Naive thymus-derived CD4-positive, alpha-beta T cell (primary cell): ENCODE data around the gene UBA3. TPM values are rescaled to one million over a fixed set of nuclear protein-coding genes. Genes with fewer than 3 reads are reported as not detected.

Experiments used
- ATAC-seq: fragments of 150-1000 bp; cut with Tn5 transposase; 2 replicates; pipeline ENCODE4 v1.10.0; 2021; ENCODE audit warnings: mild to moderate bottlenecking, moderate library complexity
- CTCF ChIA-PET: fragments of 350-600 bp; sonication (Branson Sonifier 250); formaldehyde crosslinking; loops from one replicate; lab custom pipeline; 2021; ENCODE audit warnings: antibody characterized with exemption; lab: Charles Lee
- POLR2A ChIA-PET: fragments of 350-600 bp; sonication (Branson Sonifier 250); formaldehyde crosslinking; loops from one replicate; lab custom pipeline; 2021; ENCODE audit warnings: antibody characterized with exemption, inconsistent platforms; lab: Charles Lee
- DNase-seq, 9 donors: peaks; one replicate each; pipeline versions ENCODE4 v3.0.0 to v3.0.0-alpha.2; 2020 to 2022; ENCODE audit warnings: mixed read lengths in 1 of 9
- H3K27ac ChIP-seq: one replicate; pipeline ENCODE4 v1.7.0; 2013; ENCODE audit warnings: mild to moderate bottlenecking, low read depth, low read length, moderate library complexity
- H3K27me3 ChIP-seq, 2 donors: one replicate each; pipeline ENCODE4 v1.7.0; 2013; ENCODE audit warnings: low read length in 2 of 2, mild to moderate bottlenecking in 2 of 2, moderate library complexity in 2 of 2; ENCODE audit not compliant: control insufficient read depth in 2 of 2, insufficient read depth in 2 of 2
- H3K36me3 ChIP-seq, 3 experiments: 1 replicate in 2 of 3; 2 replicates in 1 of 3; pipeline ENCODE4 v1.7.0; 2013; ENCODE audit warnings: low read length in 3 of 3, mild to moderate bottlenecking in 3 of 3, moderate library complexity in 1 of 3; ENCODE audit not compliant: insufficient read depth in 3 of 3, control insufficient read depth in 2 of 3
- H3K4me1 ChIP-seq, 2 donors: one replicate each; pipeline ENCODE4 v1.7.0; 2013; ENCODE audit warnings: low read length in 2 of 2, mild to moderate bottlenecking in 2 of 2, moderate library complexity in 1 of 2; ENCODE audit not compliant: control insufficient read depth in 2 of 2, insufficient read depth in 2 of 2
- H3K4me3 ChIP-seq: 2 replicates; pipeline ENCODE4 v1.7.0; 2013; ENCODE audit warnings: mild to moderate bottlenecking, low read length
- H3K9me3 ChIP-seq, 3 experiments: 1 replicate in 2 of 3; 2 replicates in 1 of 3; pipeline ENCODE4 v1.7.0; 2013; ENCODE audit warnings: low read length in 3 of 3; ENCODE audit not compliant: control insufficient read depth in 2 of 3
- H3K27ac Mint-ChIP-seq, 9 donors: one replicate each; pipeline ENCODE4 v1.8.0; 2020 to 2022; ENCODE audit warnings: mixed read lengths in 9 of 9, mild to moderate bottlenecking in 8 of 9, moderate library complexity in 5 of 9, inconsistent platforms in 2 of 9
- H3K27me3 Mint-ChIP-seq, 5 donors: one replicate each; pipeline ENCODE4 v1.8.0; 2021 to 2022; ENCODE audit warnings: mixed read lengths in 5 of 5, mild to moderate bottlenecking in 1 of 5
- H3K36me3 Mint-ChIP-seq, 5 donors: one replicate each; pipeline ENCODE4 v1.8.0; 2020 to 2022; ENCODE audit warnings: mixed read lengths in 5 of 5, mild to moderate bottlenecking in 3 of 5, inconsistent platforms in 1 of 5
- H3K4me1 Mint-ChIP-seq, 7 donors: one replicate each; pipeline ENCODE4 v1.8.0; 2020 to 2022; ENCODE audit warnings: mixed read lengths in 7 of 7, mild to moderate bottlenecking in 3 of 7, inconsistent platforms in 1 of 7
- H3K4me3 Mint-ChIP-seq, 10 donors: one replicate each; pipeline ENCODE4 v1.8.0; 2020 to 2022; ENCODE audit warnings: mild to moderate bottlenecking in 10 of 10, mixed read lengths in 10 of 10, moderate library complexity in 6 of 10, inconsistent platforms in 2 of 10
- H3K9me3 Mint-ChIP-seq, 11 donors: one replicate each; pipeline ENCODE4 v1.8.0; 2020 to 2022; ENCODE audit warnings: mixed read lengths in 11 of 11, mild to moderate bottlenecking in 4 of 11, inconsistent platforms in 1 of 11, moderate library complexity in 1 of 11
- intact Hi-C, 2 donors: fragments of 100-400 bp; cut with micrococcal nuclease; formaldehyde crosslinking; loops; one replicate each; pipeline ENCODE4 v1.15.1; 2023
- polyA plus RNA-seq, 2 donors: library from polyadenylated mRNA; unstranded; fragments of 300-500 nt; fragmentation: Illumina TruSeq; gene quantifications; one replicate each; pipeline ENCODE4 v1.2.3, GENCODE V29; 2021
- total RNA-seq, 6 experiments: library from RNA in 5 of 6; stranded (reverse) in 5 of 6; gene quantifications; 1 replicate in 5 of 6; 2 replicates in 1 of 6; pipeline ENCODE4 v1.2.3 and lab custom pipeline; 2021 to 2026

The UBA3 gene
- 100 to 1,000 TPM in 1 of 5 experiments, 10 to 100 TPM in 4; 51.1 to 120 (median 70.8) TPM for total RNA-seq
- 10 to 100 TPM; 36.6 to 44.8 TPM for polyA plus RNA-seq
- total RNA-seq (lab: John Stamatoyannopoulos, UW) = 44.2 reads per million, percentile 68 among the genes with 10 or more reads in this experiment

DNA sequence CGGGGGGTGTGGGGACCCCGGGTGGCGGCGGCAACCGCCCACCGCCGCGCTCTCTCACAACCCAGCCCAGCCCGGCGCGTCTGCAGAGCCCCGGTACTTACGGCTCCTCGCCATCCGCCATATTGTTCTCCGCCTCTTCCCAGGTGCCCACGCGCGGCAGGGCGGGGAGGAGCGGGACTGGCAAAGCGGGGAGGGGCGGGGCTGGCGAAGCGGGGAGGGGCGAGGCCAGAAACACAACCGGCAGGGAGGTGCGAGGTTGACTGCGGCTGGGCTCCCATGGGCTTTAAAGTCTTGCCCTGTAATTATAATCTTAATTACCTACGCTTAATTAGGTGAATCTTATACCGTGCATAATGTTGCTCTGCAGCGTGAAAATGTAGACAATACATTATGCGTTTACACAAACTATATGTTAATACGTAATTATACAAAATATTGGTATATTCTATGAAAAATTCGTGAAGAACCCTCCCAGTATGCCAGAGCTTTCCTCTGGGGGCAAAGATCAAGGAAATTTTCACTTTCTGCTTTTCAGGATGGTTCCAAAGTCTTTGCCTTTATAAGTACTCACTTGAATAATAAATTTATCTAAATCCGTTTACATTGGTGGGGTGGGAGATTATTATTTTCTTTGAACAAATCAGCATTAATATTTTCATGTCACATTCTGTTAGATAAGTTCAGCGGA, at the start of gene UBA3:
Gene UBA3 (minus strand): TSS at position 133 of the 688 bp plus-strand sequence. CDS start 12 bp downstream, at position 121.
- H3K36me3 ChIP-seq = peaks cover 0 to 5% (median 5%) of the 10 kb centered on the region in 3 experiments
- CTCF ChIA-PET = interaction anchor here (1.0 kb wide), 1 partner anchor 9 kb away, joined by 3 read pairs; no protein-coding TSS in a partner anchor
- POLR2A ChIA-PET = interaction anchor here (1.1 to 10.9 kb wide), 5 partner anchors 13 to 119 kb away, joined by 3 to 103 read pairs (median 5); partner anchors contain the start of genes EOGT and TMF1
- peak within 1 kb of the TSS; percentile 81 to 93 (median 91) for H3K4me3 Mint-ChIP-seq
- H3K9me3 ChIP-seq = no peaks in the 10 kb centered on the region
- intact Hi-C loops = loop anchor here (1.0 to 10.0 kb wide), 6 partner anchors 10 to 1984 kb away; partner anchors contain the start of genes TMF1 (in 2 of the 2) and SUCLG2 (in 1 of the 2)
- peaks cover 55 to 77% (median 73%) of the 10 kb centered on the region in 7 donors for H3K4me1 Mint-ChIP-seq
- peak within 1 kb of the TSS; percentile 89 to 99 (median 97) for H3K27ac Mint-ChIP-seq
- peaks cover 0 to 20% (median 0%) of the 10 kb centered on the region in 5 donors for H3K36me3 Mint-ChIP-seq
- DNase-seq = peak; percentile 76 to 91 (median 86)
- no peaks in the 10 kb centered on the region for H3K27me3 Mint-ChIP-seq
- peak within 1 kb of the TSS; percentile 76 for H3K27ac ChIP-seq
- H3K27me3 ChIP-seq = no peaks in the 10 kb centered on the region
- peaks cover 59 to 66% of the 10 kb centered on the region in 2 donors for H3K4me1 ChIP-seq
- peak; percentile 85 for ATAC-seq
- H3K4me3 ChIP-seq = peak within 1 kb of the TSS; percentile 65
- peaks cover 0 to 2% (median 0%) of the 10 kb centered on the region in 11 donors for H3K9me3 Mint-ChIP-seq

DNA sequence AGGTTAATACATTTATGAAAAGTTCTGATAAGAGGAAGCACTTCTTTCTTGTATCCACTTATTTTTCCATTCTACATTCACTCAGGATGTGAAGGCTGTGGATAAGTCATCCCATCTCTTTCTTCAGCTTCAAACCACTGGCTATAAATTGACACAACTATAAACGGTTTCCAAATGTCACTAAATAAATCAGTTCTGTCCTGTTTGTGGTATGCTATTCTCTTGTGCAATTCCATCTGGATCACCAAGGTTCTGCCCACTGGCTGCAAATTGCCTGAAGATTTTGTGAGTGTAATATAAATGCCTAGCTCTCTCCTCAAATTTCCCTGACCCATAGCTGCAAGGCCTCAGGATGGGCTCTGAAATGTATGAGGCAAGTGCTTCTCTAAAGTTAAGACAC, 49.4 kb upstream of the UBA3 start:
- DNase-seq (no peak), ATAC-seq (no peak)
- intact Hi-C loops = no loop called here
- Histone ChIP-seq H3K4me1 (no peaks in the 10 kb centered on the region), H3K27ac (no peak overlapping the region), H3K9me3 (no peaks in the 10 kb centered on the region), H3K4me3 (no peak overlapping the region), H3K27me3 (no peaks in the 10 kb centered on the region), H3K36me3 (no peaks in the 10 kb centered on the region)
- Mint-ChIP-seq H3K9me3 (peaks cover 0 to 4% (median 0%) of the 10 kb centered on the region in 11 donors), H3K4me3 (no peak overlapping the region), H3K27ac (no peak overlapping the region), H3K4me1 (no peaks in the 10 kb centered on the region), H3K27me3 (peaks cover 0 to 23% (median 3%) of the 10 kb centered on the region in 5 donors), H3K36me3 (peaks cover 0 to 4% (median 0%) of the 10 kb centered on the region in 5 donors)
- ChIA-PET POLR2A (no interaction called here), CTCF (interaction anchor here (0.7 kb wide), 1 partner anchor 15 kb away, joined by 3 read pairs; no protein-coding TSS in a partner anchor)

DNA sequence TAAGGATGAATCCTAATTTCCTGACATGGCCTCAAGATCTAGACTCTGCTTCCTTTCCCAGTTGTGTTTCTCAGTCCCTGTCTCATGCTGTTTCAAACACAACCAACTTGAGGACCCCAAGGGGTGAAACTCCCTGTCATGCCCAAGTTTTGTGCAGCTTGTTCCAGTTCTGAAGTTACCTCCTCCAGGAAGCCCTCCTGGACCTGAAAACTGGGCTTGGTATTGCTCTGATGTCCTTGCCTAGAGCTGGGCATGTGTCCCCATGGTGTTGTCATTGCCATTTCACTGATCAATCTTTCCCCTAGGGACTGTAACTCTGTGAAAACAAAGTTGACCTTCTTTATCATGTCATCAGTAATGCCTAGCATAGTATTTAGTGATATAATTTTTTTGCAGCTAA, 48.3 kb upstream of the UBA3 start:
- peaks cover 0 to 4% (median 0%) of the 10 kb centered on the region in 5 donors for H3K36me3 Mint-ChIP-seq
- POLR2A ChIA-PET = no interaction called here
- H3K4me1 Mint-ChIP-seq = no peaks in the 10 kb centered on the region
- ATAC-seq (no peak), DNase-seq (no peak)
- no peaks in the 10 kb centered on the region for H3K27me3 ChIP-seq
- H3K36me3 ChIP-seq = no peaks in the 10 kb centered on the region
- peaks cover 0 to 23% (median 3%) of the 10 kb centered on the region in 5 donors for H3K27me3 Mint-ChIP-seq
- CTCF ChIA-PET = no interaction called here
- H3K4me3 ChIP-seq = no peak overlapping the region
- H3K4me3 Mint-ChIP-seq = no peak overlapping the region
- no peaks in the 10 kb centered on the region for H3K9me3 ChIP-seq
- no peak overlapping the region for H3K27ac Mint-ChIP-seq
- intact Hi-C loops = no loop called here
- H3K4me1 ChIP-seq = no peaks in the 10 kb centered on the region
- H3K9me3 Mint-ChIP-seq = peaks cover 0 to 4% (median 0%) of the 10 kb centered on the region in 11 donors
- no peak overlapping the region for H3K27ac ChIP-seq

DNA sequence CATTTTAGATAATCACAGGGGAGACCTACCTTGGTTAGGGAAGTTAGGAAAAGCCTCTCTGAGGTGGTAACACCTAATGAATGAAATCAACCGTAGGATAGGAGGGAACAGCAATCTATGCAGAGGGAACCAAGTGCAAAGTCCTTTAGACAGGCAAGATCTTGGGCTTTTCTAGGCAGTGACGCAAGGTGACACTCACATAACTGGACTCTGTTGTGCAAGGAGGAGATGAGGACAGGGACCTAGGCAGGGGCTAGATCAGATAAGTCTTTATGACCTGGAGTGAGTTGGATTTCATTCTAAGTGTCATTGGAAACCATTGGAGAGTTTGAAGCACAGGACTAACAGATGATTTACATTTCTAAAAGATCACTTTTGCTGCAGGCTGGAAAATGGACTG, 46.8 kb upstream of the UBA3 start:
- DNase-seq (no peak), ATAC-seq (no peak)
- Mint-ChIP-seq H3K27ac (no peak overlapping the region), H3K36me3 (no peaks in the 10 kb centered on the region), H3K4me3 (no peak overlapping the region), H3K4me1 (no peaks in the 10 kb centered on the region), H3K9me3 (peaks cover 0 to 2% (median 0%) of the 10 kb centered on the region in 11 donors), H3K27me3 (peaks cover 0 to 21% (median 3%) of the 10 kb centered on the region in 5 donors)
- no peaks in the 10 kb centered on the region for H3K36me3 ChIP-seq
- no peaks in the 10 kb centered on the region for H3K27me3 ChIP-seq
- no peaks in the 10 kb centered on the region for H3K4me1 ChIP-seq
- H3K4me3 ChIP-seq = no peak overlapping the region
- no peak overlapping the region for H3K27ac ChIP-seq
- CTCF ChIA-PET = interaction anchor here (0.6 kb wide), 1 partner anchor 103 kb away, joined by 3 read pairs; no protein-coding TSS in a partner anchor
- POLR2A ChIA-PET = no interaction called here
- H3K9me3 ChIP-seq = no peaks in the 10 kb centered on the region
- intact Hi-C loops = no loop called here

DNA sequence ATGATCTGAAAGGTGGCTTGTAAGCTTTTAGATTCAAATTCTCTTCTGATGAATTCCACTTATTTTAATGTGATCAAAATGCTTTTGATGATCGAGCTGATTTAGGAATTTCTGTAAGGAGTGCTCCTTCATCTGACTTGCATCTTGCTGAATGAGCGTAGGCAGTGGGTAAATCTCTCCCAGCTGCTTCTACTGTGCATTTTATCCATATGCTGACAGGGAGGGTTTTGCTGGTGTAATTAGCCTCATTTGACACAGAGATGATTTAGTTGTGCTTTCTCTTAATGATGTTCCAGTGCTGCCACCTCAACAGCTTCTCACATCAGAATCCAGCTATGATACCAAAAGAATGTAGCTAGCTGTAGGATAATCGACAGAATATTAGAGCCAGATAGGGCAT, 46.1 kb upstream of the UBA3 start:
- no peak overlapping the region for H3K4me3 Mint-ChIP-seq
- no peak for ATAC-seq
- no peaks in the 10 kb centered on the region for H3K36me3 ChIP-seq
- peaks cover 0 to 2% (median 0%) of the 10 kb centered on the region in 11 donors for H3K9me3 Mint-ChIP-seq
- CTCF ChIA-PET = interaction anchor here (0.7 to 1.3 kb wide), 2 partner anchors 13 to 179 kb away, joined by 3 to 4 read pairs; no protein-coding TSS in a partner anchor
- peaks cover 0 to 1% (median under 1%) of the 10 kb centered on the region in 7 donors for H3K4me1 Mint-ChIP-seq
- no peaks in the 10 kb centered on the region for H3K36me3 Mint-ChIP-seq
- no peaks in the 10 kb centered on the region for H3K9me3 ChIP-seq
- no peaks in the 10 kb centered on the region for H3K4me1 ChIP-seq
- POLR2A ChIA-PET = no interaction called here
- DNase-seq = no peak
- no peak overlapping the region for H3K27ac ChIP-seq
- H3K27ac Mint-ChIP-seq = no peak overlapping the region
- intact Hi-C loops = no loop called here
- H3K27me3 ChIP-seq = no peaks in the 10 kb centered on the region
- H3K4me3 ChIP-seq = no peak overlapping the region
- peaks cover 0 to 21% (median 3%) of the 10 kb centered on the region in 5 donors for H3K27me3 Mint-ChIP-seq

DNA sequence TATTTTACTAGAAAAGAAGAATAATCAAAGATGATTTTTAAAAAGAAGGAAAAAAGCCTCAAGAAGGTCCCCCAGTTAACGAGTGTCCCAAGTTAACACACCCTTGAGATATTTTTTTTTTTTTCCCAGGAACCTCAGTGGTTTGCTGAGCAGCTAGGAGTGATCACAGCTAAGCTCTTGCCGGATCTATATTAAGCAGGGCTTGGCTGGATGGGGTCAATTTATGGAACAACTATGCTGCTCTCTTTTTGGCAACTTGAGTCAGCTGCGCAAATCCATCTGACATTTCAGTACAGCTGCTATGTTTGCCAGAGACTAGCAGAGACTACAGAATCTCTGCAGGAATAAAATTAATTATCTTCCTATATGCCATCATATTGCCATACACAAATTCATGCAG, 42.2 kb upstream of the UBA3 start, which contains the start of gene LMOD3:
Gene LMOD3 (minus strand): TSS at position 193 of the 400 bp plus-strand sequence. CDS start 209 bp downstream, outside the sequence.
- H3K4me1 ChIP-seq = no peaks in the 10 kb centered on the region
- DNase-seq (no peak), ATAC-seq (no peak)
- H3K27ac ChIP-seq = no peak within 1 kb of the TSS
- Mint-ChIP-seq H3K27ac (no peak within 1 kb of the TSS), H3K4me3 (no peak within 1 kb of the TSS), H3K4me1 (peaks cover 1 to 10% (median 6%) of the 10 kb centered on the region in 7 donors), H3K9me3 (peaks cover 0 to 2% (median 0%) of the 10 kb centered on the region in 11 donors), H3K36me3 (peaks cover 0 to 4% (median 0%) of the 10 kb centered on the region in 5 donors), H3K27me3 (peaks cover 0 to 12% (median 7%) of the 10 kb centered on the region in 5 donors)
- H3K36me3 ChIP-seq = no peaks in the 10 kb centered on the region
- no peak within 1 kb of the TSS for H3K4me3 ChIP-seq
- intact Hi-C loops = no loop called here
- ChIA-PET POLR2A (no interaction called here), CTCF (interaction anchor here (1.0 to 4.6 kb wide), 4 partner anchors 15 to 183 kb away, joined by 3 to 29 read pairs (median 10); no protein-coding TSS in a partner anchor)
- H3K27me3 ChIP-seq = no peaks in the 10 kb centered on the region
- H3K9me3 ChIP-seq = no peaks in the 10 kb centered on the region
